Measurements from ENCODE around the gene HMGB1. TPM values are rescaled to one million over a fixed set of nuclear protein-coding genes. Genes with fewer than 3 reads are reported as not detected.

HMGB1 gene
- total and polyA plus RNA-seq, 2 experiments from 2014 or later = 727 to 2,970 TPM

DNA sequence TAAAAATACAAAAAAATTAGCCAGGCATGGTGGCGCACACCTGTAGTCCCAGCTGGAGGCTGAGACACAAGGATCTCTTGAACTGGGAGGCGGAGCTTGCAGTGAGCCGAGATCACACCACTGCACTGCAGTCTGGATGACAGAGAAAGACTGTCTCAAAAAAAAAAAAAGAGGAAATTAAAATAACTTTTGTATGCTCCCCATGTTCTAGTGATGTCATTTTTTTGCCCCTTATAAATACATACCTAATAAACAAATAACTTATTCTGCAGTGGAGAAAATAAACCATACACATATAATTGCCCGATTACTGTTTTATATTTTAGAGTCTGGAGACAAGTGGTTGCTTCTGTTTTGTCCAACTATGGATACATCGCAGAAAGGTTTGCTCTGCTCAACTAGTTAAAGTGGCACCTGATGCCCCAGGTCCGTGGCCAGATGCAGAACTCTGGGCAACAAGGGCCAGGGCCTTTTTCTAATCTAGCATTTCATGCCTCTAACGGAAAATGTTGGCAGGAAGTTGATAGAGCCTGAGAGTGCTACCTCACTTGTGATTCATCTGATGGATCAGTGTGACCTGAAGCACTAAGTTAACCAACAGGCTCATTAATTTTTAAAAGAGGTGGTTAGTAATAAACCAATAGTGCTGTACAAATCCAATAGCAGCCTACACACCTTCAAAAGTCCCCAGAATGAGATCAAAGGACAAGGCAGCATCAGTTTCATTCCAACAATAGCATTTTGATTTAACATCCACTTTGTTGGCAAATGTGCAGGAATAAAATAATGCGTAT lies 24.6 kb downstream of the HMGB1 start (continued):
- TF ChIP-seq, protein P1, sequence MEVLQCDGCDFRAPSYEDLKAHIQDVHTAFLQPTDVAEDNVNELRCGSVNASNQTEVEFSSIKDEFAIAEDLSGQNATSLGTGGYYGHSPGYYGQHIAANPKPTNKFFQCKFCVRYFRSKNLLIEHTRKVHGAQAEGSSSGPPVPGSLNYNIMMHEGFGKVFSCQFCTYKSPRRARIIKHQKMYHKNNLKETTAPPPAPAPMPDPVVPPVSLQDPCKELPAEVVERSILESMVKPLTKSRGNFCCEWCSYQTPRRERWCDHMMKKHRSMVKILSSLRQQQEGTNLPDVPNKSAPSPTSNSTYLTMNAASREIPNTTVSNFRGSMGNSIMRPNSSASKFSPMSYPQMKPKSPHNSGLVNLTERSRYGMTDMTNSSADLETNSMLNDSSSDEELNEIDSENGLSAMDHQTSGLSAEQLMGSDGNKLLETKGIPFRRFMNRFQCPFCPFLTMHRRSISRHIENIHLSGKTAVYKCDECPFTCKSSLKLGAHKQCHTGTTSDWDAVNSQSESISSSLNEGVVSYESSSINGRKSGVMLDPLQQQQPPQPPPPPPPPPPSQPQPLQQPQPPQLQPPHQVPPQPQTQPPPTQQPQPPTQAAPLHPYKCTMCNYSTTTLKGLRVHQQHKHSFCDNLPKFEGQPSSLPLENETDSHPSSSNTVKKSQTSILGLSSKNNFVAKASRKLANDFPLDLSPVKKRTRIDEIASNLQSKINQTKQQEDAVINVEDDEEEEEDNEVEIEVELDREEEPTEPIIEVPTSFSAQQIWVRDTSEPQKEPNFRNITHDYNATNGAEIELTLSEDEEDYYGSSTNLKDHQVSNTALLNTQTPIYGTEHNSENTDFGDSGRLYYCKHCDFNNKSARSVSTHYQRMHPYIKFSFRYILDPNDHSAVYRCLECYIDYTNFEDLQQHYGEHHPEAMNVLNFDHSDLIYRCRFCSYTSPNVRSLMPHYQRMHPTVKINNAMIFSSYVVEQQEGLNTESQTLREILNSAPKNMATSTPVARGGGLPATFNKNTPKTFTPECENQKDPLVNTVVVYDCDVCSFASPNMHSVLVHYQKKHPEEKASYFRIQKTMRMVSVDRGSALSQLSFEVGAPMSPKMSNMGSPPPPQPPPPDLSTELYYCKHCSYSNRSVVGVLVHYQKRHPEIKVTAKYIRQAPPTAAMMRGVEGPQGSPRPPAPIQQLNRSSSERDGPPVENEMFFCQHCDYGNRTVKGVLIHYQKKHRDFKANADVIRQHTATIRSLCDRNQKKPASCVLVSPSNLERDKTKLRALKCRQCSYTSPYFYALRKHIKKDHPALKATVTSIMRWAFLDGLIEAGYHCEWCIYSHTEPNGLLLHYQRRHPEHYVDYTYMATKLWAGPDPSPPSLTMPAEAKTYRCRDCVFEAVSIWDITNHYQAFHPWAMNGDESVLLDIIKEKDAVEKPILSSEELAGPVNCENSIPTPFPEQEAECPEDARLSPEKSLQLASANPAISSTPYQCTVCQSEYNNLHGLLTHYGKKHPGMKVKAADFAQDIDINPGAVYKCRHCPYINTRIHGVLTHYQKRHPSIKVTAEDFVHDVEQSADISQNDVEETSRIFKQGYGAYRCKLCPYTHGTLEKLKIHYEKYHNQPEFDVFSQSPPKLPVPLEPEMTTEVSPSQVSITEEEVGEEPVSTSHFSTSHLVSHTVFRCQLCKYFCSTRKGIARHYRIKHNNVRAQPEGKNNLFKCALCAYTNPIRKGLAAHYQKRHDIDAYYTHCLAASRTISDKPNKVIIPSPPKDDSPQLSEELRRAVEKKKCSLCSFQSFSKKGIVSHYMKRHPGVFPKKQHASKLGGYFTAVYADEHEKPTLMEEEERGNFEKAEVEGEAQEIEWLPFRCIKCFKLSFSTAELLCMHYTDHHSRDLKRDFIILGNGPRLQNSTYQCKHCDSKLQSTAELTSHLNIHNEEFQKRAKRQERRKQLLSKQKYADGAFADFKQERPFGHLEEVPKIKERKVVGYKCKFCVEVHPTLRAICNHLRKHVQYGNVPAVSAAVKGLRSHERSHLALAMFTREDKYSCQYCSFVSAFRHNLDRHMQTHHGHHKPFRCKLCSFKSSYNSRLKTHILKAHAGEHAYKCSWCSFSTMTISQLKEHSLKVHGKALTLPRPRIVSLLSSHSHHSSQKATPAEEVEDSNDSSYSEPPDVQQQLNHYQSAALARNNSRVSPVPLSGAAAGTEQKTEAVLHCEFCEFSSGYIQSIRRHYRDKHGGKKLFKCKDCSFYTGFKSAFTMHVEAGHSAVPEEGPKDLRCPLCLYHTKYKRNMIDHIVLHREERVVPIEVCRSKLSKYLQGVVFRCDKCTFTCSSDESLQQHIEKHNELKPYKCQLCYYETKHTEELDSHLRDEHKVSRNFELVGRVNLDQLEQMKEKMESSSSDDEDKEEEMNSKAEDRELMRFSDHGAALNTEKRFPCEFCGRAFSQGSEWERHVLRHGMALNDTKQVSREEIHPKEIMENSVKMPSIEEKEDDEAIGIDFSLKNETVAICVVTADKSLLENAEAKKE (CRISPR knock-in tag; IDR thresholded peaks at IDR 0.05) = no peak

DNA sequence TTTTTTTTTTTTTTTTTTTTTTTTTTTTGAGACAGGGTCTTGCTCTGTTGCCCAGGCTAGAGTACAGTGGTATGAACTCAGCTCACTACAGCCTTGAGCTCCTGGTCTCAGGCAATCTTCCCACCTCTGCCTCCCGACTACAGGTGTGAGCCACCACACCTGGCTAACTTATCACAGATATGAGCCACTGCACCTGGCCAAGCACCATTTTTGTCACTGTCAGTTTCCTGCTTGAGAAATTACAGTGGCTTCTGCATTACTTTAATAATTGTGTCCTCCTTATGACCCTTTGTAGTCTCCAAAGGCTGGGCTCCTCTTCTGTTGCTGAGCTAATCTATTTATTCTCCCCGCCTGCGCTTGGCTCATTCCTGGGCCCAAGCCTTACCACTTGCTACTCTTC lies 27.4 kb downstream of the HMGB1 start:
- Histone ChIP-seq H3K4me2 (no peak overlapping the region), H3K27me3 (ENCODE audit: insufficient read depth) (no peaks in the 10 kb centered on the region), H4K20me1 (replicated peaks; ENCODE audit: insufficient read depth) (no peaks in the 10 kb centered on the region), H3K27ac (ENCODE audit: low read depth) (no peak overlapping the region), H3K36me3 (ENCODE audit: insufficient read depth) (no peaks in the 10 kb centered on the region), H3K9me2 (ENCODE audit: insufficient read depth) (no peaks in the 10 kb centered on the region; the same call in 1 of the 2 replicates), H3K4me1 (ENCODE audit: insufficient read depth) (peaks cover under 1% of the 10 kb centered on the region; the same call in 1 of the 2 replicates), H3F3A (replicated peaks; ENCODE audit: low read depth) (no peaks in the 10 kb centered on the region), H3K79me2 (replicated peaks; ENCODE audit: insufficient read depth) (no peaks in the 10 kb centered on the region), H3K4me3 (no peak overlapping the region), H2AFZ (peak overlapping the region; percentile 47; the same call in 1 of the 2 replicates)
- H3K4me3 Mint-ChIP-seq = no peak overlapping the region
- H3K36me3 Mint-ChIP-seq (ENCODE audit: low read depth) = no peaks in the 10 kb centered on the region
- DNase-seq (ENCODE audit: low spot score) (no peak), ATAC-seq (no peak)
- H3K27ac Mint-ChIP-seq = no peak overlapping the region
- peaks cover 9% of the 10 kb centered on the region for H3K27me3 Mint-ChIP-seq (ENCODE audit: insufficient read depth, low read depth, poor library complexity)
- peaks cover 3% of the 10 kb centered on the region; the same call in 2 of the 3 replicates for H3K4me1 Mint-ChIP-seq
- H3K9me3 Mint-ChIP-seq = no peaks in the 10 kb centered on the region
- TF ChIP-seq, protein P1 (CRISPR knock-in tag; IDR thresholded peaks at IDR 0.05) = no peak
- no peak for TF ChIP-seq ZNF114 (CRISPR knock-in tag; IDR thresholded peaks at IDR 0.05)
- TF ChIP-seq STAT1 (IDR thresholded peaks at IDR 0.05; ENCODE audit: unreplicated experiment) = no peak
- no peak for TF ChIP-seq POLR2AphosphoS5 (IDR thresholded peaks at IDR 0.05; ENCODE audit: low read depth)
- no peak for TF ChIP-seq EZH2 (IDR thresholded peaks at IDR 0.05; ENCODE audit: low read depth, unreplicated experiment)
- TF ChIP-seq JUNB (IDR thresholded peaks at IDR 0.05; ENCODE audit: unreplicated experiment) = no peak
- no peak for TF ChIP-seq ZNF331 (CRISPR knock-in tag; IDR thresholded peaks at IDR 0.05; ENCODE audit: low read depth)
